Body of pancreas (tissue), 4 donors: Measurements from ENCODE around the gene ADCY5.

Experiments used
- POLR2A ChIP-seq, 3 donors: fragments of 450-650 bp; IDR thresholded peaks; one replicate each; pipeline ENCODE4 v1.6.1; 2016; ENCODE audit warnings: antibody characterized with exemption in 3 of 3, mild to moderate bottlenecking in 2 of 3
- TF ChIP-seq, protein P1 (sequence below), 7 experiments: fragments of 450-650 bp in 4 of 7; fragments of 200-600 bp in 3 of 7; sonication (generic) in 3 of 7; IDR thresholded peaks; one replicate each; pipeline ENCODE4 v1.5.1; 2016 to 2019; ENCODE audit warnings: antibody characterized with exemption in 7 of 7

DNA sequence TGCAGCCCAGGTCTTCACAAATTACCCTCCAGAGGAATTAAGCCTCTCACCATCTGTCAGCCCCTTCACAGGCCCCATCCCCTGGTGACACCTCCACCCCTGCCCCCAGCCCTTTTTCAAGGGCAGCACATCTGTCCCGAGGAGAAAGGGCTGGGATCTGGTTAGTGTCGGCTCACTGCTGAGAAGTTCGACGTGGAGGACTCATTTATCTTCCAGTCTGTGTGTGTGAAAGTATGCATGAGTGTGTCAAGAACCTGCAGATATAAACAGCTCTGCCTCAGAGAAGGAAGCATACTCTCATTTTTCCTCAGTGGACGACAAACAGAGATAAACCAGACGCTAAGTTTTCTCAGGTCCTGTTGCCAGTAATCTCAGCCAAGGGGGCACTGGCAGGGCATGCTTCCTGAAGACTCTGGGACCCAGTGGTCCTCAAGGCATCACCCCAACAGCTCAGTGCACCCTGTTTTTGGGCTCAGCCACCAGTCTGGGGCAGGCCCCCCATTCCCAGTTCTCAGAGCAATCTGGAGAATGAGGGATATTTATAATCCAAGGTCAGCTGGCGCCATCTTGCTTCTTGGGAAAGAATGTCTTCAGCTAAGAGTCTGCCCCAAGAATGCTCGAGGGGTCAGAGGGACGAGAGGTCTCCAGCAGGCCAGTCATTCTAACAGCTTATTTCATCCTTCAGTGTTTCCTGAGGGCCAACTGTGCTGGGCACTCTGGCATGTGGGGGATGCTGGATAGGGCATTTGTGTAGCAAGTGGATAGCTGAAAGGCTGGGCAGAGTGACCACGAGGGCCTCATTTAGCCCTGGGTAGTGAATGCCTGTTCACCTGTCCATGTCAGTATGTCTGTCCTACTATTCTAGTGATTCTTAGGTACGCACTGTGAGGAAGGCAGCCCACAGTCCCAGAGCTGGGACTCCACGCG is 73.6 kb downstream of the ADCY5 start:
- TF ChIP-seq, protein P1, sequence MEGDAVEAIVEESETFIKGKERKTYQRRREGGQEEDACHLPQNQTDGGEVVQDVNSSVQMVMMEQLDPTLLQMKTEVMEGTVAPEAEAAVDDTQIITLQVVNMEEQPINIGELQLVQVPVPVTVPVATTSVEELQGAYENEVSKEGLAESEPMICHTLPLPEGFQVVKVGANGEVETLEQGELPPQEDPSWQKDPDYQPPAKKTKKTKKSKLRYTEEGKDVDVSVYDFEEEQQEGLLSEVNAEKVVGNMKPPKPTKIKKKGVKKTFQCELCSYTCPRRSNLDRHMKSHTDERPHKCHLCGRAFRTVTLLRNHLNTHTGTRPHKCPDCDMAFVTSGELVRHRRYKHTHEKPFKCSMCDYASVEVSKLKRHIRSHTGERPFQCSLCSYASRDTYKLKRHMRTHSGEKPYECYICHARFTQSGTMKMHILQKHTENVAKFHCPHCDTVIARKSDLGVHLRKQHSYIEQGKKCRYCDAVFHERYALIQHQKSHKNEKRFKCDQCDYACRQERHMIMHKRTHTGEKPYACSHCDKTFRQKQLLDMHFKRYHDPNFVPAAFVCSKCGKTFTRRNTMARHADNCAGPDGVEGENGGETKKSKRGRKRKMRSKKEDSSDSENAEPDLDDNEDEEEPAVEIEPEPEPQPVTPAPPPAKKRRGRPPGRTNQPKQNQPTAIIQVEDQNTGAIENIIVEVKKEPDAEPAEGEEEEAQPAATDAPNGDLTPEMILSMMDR (IDR thresholded peaks at IDR 0.05): peak in 1 of 7 experiments; percentile 10
- no peak for TF ChIP-seq POLR2A (IDR thresholded peaks at IDR 0.05)
